ENCODE measurements around the gene MRPL36.

GRCh38 chr5:1821862-1822261 lies 22.2 kb upstream of the MRPL36 start:
- TF ChIP-seq, protein P1, sequence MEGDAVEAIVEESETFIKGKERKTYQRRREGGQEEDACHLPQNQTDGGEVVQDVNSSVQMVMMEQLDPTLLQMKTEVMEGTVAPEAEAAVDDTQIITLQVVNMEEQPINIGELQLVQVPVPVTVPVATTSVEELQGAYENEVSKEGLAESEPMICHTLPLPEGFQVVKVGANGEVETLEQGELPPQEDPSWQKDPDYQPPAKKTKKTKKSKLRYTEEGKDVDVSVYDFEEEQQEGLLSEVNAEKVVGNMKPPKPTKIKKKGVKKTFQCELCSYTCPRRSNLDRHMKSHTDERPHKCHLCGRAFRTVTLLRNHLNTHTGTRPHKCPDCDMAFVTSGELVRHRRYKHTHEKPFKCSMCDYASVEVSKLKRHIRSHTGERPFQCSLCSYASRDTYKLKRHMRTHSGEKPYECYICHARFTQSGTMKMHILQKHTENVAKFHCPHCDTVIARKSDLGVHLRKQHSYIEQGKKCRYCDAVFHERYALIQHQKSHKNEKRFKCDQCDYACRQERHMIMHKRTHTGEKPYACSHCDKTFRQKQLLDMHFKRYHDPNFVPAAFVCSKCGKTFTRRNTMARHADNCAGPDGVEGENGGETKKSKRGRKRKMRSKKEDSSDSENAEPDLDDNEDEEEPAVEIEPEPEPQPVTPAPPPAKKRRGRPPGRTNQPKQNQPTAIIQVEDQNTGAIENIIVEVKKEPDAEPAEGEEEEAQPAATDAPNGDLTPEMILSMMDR (IDR thresholded peaks at IDR 0.05; ENCODE audit: low read length), result no peak
- no peak for TF ChIP-seq EZH2 (optimal IDR thresholded peaks at IDR 0.05; ENCODE audit: low read depth, low read length)
